OCI-LY1 (cell line): ENCODE results near the gene NPLOC4.

Experiments used
- H2AFZ ChIP-seq: fragments of 200-600 bp; sonication (generic), shearing (Covaris generic); 2 replicates; pipeline ENCODE4 v1.6.0; 2014; ENCODE audit warnings: antibody characterized with exemption, mild to moderate bottlenecking, low read length
- H3F3A ChIP-seq: fragments of 200-600 bp; sonication (generic), shearing (Covaris generic); 2 replicates; pipeline ENCODE4 v1.6.0; 2014; ENCODE audit warnings: mild to moderate bottlenecking, antibody characterized with exemption, low read length, moderate library complexity; ENCODE audit not compliant: insufficient read depth
- H3K27ac ChIP-seq: fragments of 200-600 bp; sonication (generic); 2 replicates; pipeline ENCODE4 v1.5.1; 2014; ENCODE audit warnings: low read length, mixed run types, mild to moderate bottlenecking, low read depth; ENCODE audit not compliant: poor library complexity, severe bottlenecking
- H3K27me3 ChIP-seq: fragments of 200-600 bp; sonication (generic); 2 replicates; pipeline ENCODE4 v1.6.0; 2014; ENCODE audit warnings: antibody characterized with exemption, mild to moderate bottlenecking, low read length, moderate library complexity; ENCODE audit not compliant: insufficient read depth
- H3K36me3 ChIP-seq: fragments of 200-600 bp; sonication (generic); 2 replicates; pipeline ENCODE4 v1.6.1; 2014; ENCODE audit warnings: mild to moderate bottlenecking, antibody characterized with exemption, low read length, moderate library complexity, mixed read lengths; ENCODE audit not compliant: insufficient read depth
- H3K4me1 ChIP-seq: fragments of 200-600 bp; sonication (generic); 2 replicates; pipeline ENCODE4 v1.5.1; 2014; ENCODE audit warnings: mild to moderate bottlenecking, low read length, moderate library complexity; ENCODE audit not compliant: insufficient read depth, severe bottlenecking
- H3K4me2 ChIP-seq: fragments of 200-600 bp; sonication (generic), shearing (Covaris generic); 2 replicates; pipeline ENCODE4 v1.6.1; 2014; ENCODE audit warnings: low read length
- H3K4me3 ChIP-seq: fragments of 200-600 bp; sonication (generic); 2 replicates; pipeline ENCODE4 v1.5.1; 2014; ENCODE audit warnings: low read length, low read depth, mild to moderate bottlenecking, mixed read lengths; ENCODE audit not compliant: poor library complexity, severe bottlenecking
- H3K79me2 ChIP-seq: fragments of 200-600 bp; shearing (Covaris generic); 2 replicates; pipeline ENCODE4 v1.6.1; 2016; ENCODE audit warnings: mixed run types, low read length, mixed read lengths; ENCODE audit not compliant: insufficient read depth
- H3K9ac ChIP-seq: fragments of 200-600 bp; sonication (generic), shearing (Covaris generic); 2 replicates; pipeline ENCODE4 v1.6.1; 2014; ENCODE audit warnings: mild to moderate bottlenecking, low read length, mixed read lengths
- H3K9me2 ChIP-seq: fragments of 200-600 bp; sonication (generic), shearing (Covaris generic); 2 replicates; pipeline ENCODE4 v1.6.1; 2014; ENCODE audit warnings: low read depth, mild to moderate bottlenecking, low read length, mixed read lengths
- H3K9me3 ChIP-seq: fragments of 200-600 bp; shearing (Covaris generic); 2 replicates; pipeline ENCODE4 v1.6.1; 2014; ENCODE audit warnings: low read length, mixed read lengths
- H4K20me1 ChIP-seq: fragments of 200-600 bp; sonication (generic), shearing (Covaris generic); 2 replicates; pipeline ENCODE4 v1.6.0; 2016; ENCODE audit warnings: mild to moderate bottlenecking, low read length; ENCODE audit not compliant: insufficient read depth
- EZH2 ChIP-seq: fragments of 200-600 bp; sonication (generic), shearing (Covaris generic); IDR thresholded peaks from 2 replicates; pipeline ENCODE4 v1.8.0; 2017; ENCODE audit warnings: borderline replicate concordance, mixed run types, mild to moderate bottlenecking, antibody characterized with exemption, low read length, moderate library complexity, mixed read lengths
- TF ChIP-seq, protein P1 (sequence below): fragments of 200-600 bp; sonication (generic), shearing (Covaris generic); IDR thresholded peaks from 2 replicates; pipeline ENCODE4 v1.5.1; 2017; ENCODE audit warnings: mild to moderate bottlenecking, antibody characterized with exemption, low read length, moderate library complexity, mixed read lengths

The NPLOC4 gene

DNA sequence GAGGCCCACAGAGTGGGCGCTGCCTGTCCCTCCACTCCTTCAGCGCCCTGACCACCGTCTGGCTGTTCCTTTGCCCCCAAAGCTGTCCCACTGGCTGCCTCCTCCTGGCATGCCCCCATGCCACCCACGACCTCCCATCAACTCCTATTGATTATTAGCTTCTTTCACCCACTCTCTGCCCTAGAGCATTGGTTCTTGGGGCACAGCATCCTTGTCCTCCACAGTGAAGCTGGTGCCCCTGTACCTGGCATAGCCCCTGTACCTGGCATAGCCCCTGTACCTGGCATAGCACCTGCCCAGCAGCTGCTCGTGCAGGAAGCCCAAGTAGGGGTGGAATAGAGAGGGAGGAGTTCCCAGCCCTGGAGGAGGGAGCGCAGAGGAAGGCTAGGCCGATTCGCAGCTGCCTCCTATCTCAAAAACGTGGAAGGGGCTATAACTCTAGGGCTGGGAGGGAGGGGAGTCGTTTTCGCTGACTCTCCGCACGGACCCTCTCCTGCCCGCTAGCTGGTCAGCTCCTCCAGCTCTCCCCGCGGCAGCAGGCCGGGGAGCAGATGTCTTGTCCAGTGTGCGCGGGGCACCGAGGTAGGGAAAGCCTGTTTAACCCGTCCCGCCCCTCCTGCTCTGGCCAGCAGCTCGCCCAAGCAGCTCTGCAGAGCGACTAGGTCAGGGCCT, 118.7 kb downstream of the NPLOC4 start:
- peak overlapping the region; percentile 61; the same call in 1 of the 2 replicates for H3K9ac ChIP-seq
- H3K4me2 ChIP-seq = peak overlapping the region; percentile 96
- no peaks in the 10 kb centered on the region for H3K36me3 ChIP-seq
- H3K27me3 ChIP-seq = peaks cover 7% of the 10 kb centered on the region; the same call in 1 of the 2 replicates
- H2AFZ ChIP-seq = no peak overlapping the region
- TF ChIP-seq, protein P1, sequence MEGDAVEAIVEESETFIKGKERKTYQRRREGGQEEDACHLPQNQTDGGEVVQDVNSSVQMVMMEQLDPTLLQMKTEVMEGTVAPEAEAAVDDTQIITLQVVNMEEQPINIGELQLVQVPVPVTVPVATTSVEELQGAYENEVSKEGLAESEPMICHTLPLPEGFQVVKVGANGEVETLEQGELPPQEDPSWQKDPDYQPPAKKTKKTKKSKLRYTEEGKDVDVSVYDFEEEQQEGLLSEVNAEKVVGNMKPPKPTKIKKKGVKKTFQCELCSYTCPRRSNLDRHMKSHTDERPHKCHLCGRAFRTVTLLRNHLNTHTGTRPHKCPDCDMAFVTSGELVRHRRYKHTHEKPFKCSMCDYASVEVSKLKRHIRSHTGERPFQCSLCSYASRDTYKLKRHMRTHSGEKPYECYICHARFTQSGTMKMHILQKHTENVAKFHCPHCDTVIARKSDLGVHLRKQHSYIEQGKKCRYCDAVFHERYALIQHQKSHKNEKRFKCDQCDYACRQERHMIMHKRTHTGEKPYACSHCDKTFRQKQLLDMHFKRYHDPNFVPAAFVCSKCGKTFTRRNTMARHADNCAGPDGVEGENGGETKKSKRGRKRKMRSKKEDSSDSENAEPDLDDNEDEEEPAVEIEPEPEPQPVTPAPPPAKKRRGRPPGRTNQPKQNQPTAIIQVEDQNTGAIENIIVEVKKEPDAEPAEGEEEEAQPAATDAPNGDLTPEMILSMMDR = no peak
- no peak for TF ChIP-seq EZH2
- H3K27ac ChIP-seq = peak overlapping the region; percentile 88
- H3K79me2 ChIP-seq = no peaks in the 10 kb centered on the region
- peak overlapping the region; percentile 56 for H3K4me3 ChIP-seq
- peaks cover 63% of the 10 kb centered on the region for H3K4me1 ChIP-seq
- no peaks in the 10 kb centered on the region for H3K9me3 ChIP-seq
- H3F3A ChIP-seq = peaks cover 12% of the 10 kb centered on the region; the same call in 1 of the 2 replicates
- no peaks in the 10 kb centered on the region for H3K9me2 ChIP-seq
- no peaks in the 10 kb centered on the region for H4K20me1 ChIP-seq

DNA sequence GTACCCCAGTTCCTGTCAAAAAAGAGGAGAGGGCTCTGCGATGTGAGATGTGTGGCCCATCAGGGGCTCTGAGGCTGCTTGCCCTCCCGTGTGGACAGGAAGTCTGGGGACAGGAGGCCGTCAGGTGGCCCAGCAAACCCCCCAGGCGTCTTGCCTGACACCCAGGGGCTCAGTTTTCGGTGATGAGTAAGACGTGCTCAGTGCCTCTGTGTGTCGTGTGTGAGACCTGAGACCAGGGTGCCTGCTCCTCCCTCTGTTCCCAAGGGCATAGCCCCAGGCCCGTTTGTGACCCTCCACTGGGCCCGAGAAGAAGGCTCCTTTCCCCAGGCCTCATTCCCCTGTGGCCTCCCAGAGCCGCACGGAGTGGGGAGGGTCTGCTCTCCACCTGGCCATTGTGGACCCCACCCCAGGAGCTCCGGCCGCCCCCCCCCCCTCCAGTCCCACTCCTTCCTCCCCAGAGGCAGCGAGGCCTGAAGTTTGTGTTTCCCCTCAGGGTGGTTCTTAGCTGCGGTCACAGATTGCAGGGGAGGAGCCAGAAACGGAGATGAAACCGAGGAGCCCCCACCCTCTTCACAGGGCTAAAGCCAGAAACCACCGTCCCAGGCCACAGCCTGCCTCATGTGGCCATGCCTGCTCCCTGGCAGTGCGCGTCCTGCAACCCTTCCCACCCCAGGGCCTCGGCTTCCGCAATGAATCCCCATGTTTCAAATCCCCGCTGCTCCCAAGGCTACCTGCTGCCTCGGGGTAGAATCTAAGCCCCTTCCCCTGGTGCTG, 119.4 kb downstream of the NPLOC4 start:
- H3K9me3 ChIP-seq = no peaks in the 10 kb centered on the region
- H2AFZ ChIP-seq = no peak overlapping the region
- H3K27ac ChIP-seq = peak overlapping the region; percentile 88
- no peaks in the 10 kb centered on the region for H3K79me2 ChIP-seq
- H3K27me3 ChIP-seq = peaks cover 3% of the 10 kb centered on the region; the same call in 1 of the 2 replicates
- peak overlapping the region; percentile 61; the same call in 1 of the 2 replicates for H3K9ac ChIP-seq
- no peaks in the 10 kb centered on the region for H3K9me2 ChIP-seq
- TF ChIP-seq, protein P1 = peak; percentile 15; the same call in 1 of the 2 replicates
- TF ChIP-seq EZH2 = no peak
- H3K4me1 ChIP-seq = peaks cover 65% of the 10 kb centered on the region
- peaks cover 13% of the 10 kb centered on the region; the same call in 1 of the 2 replicates for H3F3A ChIP-seq
- peak overlapping the region; percentile 96 for H3K4me2 ChIP-seq
- H3K36me3 ChIP-seq = peaks cover under 1% of the 10 kb centered on the region
- H3K4me3 ChIP-seq = peak overlapping the region; percentile 67
- no peaks in the 10 kb centered on the region for H4K20me1 ChIP-seq

DNA sequence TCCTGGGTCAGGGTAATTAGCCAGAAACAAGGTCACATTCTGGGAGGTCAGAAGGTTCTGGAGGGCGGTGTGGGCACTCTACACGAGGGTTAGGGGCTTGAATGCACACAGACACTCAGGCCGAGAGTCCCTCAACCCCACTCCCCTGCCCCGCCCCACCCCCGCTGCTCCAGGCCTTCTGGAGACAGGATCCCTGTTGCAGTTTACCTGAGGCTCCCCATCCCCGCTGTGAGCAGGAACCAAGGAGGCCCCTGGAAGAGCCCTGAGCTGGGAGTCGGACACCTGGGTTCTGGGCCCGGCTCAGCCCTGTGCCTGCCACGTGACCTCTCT, 119.9 kb downstream of the NPLOC4 start:
- H3K9me2 ChIP-seq = no peaks in the 10 kb centered on the region
- peak overlapping the region; percentile 18; the same call in 1 of the 2 replicates for H3K9ac ChIP-seq
- no peaks in the 10 kb centered on the region for H3K79me2 ChIP-seq
- peaks cover 6% of the 10 kb centered on the region for H3K36me3 ChIP-seq
- H3F3A ChIP-seq = peaks cover 13% of the 10 kb centered on the region; the same call in 1 of the 2 replicates
- TF ChIP-seq, protein P1 = no peak
- no peak for TF ChIP-seq EZH2
- no peak overlapping the region for H2AFZ ChIP-seq
- peak overlapping the region; percentile 96 for H3K4me2 ChIP-seq
- H4K20me1 ChIP-seq = no peaks in the 10 kb centered on the region
- H3K4me1 ChIP-seq = peaks cover 65% of the 10 kb centered on the region
- H3K9me3 ChIP-seq = no peaks in the 10 kb centered on the region
- no peaks in the 10 kb centered on the region for H3K27me3 ChIP-seq
- H3K27ac ChIP-seq = peak overlapping the region; percentile 88
- H3K4me3 ChIP-seq = peak overlapping the region; percentile 67
